CD14-positive monocyte (primary cell): ENCODE measurements around the gene SNCB. TPM values are rescaled to one million over a fixed set of nuclear protein-coding genes. Genes with fewer than 3 reads are reported as not detected.

Experiments used
- DNase-seq, 3 donors: peaks; one replicate each; pipeline ENCODE4 v3.0.0-alpha.2; 2011 to 2022
- H2AFZ ChIP-seq: 2 replicates; pipeline ENCODE4 v1.6.0; 2012; ENCODE audit warnings: mild to moderate bottlenecking, low read depth, low read length, inconsistent platforms; ENCODE audit not compliant: insufficient read depth, poor library complexity, severe bottlenecking
- H3K27ac ChIP-seq, 2 donors: 1 replicate in 1 of 2; 2 replicates in 1 of 2; pipeline ENCODE4 v1.5.1; 2012 to 2013; ENCODE audit warnings: low read length in 2 of 2, control low read depth in 1 of 2, inconsistent platforms in 1 of 2, low read depth in 1 of 2, mild to moderate bottlenecking in 1 of 2
- H3K27me3 ChIP-seq, 2 donors: one replicate each; pipeline versions ENCODE4 v1.6.0 to v1.6.1; 2011 to 2013; ENCODE audit warnings: low read length in 2 of 2; ENCODE audit not compliant: control insufficient read depth in 2 of 2, insufficient read depth in 2 of 2
- H3K36me3 ChIP-seq, 2 donors: replicated peaks in 1 of 2; 1 replicate in 1 of 2; 2 replicates in 1 of 2; pipeline versions ENCODE4 v1.5.1 to v1.6.1; 2012 to 2013; ENCODE audit warnings: low read length in 2 of 2, control low read depth in 1 of 2, inconsistent platforms in 1 of 2, mild to moderate bottlenecking in 1 of 2; ENCODE audit not compliant: insufficient read depth in 2 of 2, control insufficient read depth in 1 of 2
- H3K4me1 ChIP-seq, 2 donors: 1 replicate in 1 of 2; 2 replicates in 1 of 2; pipeline versions ENCODE4 v1.5.1 to v1.6.1; 2012 to 2013; ENCODE audit warnings: low read length in 2 of 2, control low read depth in 1 of 2, inconsistent platforms in 1 of 2, mild to moderate bottlenecking in 1 of 2, moderate library complexity in 1 of 2; ENCODE audit not compliant: insufficient read depth in 2 of 2, control insufficient read depth in 1 of 2
- H3K4me2 ChIP-seq: replicated peaks from 2 replicates; pipeline ENCODE3; 2012; ENCODE audit warnings: low read length, moderate library complexity, mild to moderate bottlenecking; ENCODE audit not compliant: poor library complexity, severe bottlenecking; ENCODE audit errors: extremely low read depth
- H3K4me3 ChIP-seq, 3 experiments: fragments of 200-600 bp in 1 of 3; sonication (generic) in 1 of 3; replicated peaks in 1 of 3; 1 replicate in 2 of 3; 2 replicates in 1 of 3; pipeline ENCODE4 v1.5.1; 2011 to 2013; ENCODE audit warnings: low read length in 3 of 3, mild to moderate bottlenecking in 3 of 3, control low read depth in 2 of 3, low read depth in 2 of 3, inconsistent platforms in 1 of 3, moderate library complexity in 1 of 3
- H3K79me2 ChIP-seq: 2 replicates; pipeline ENCODE4 v1.6.0; 2012; ENCODE audit warnings: mild to moderate bottlenecking, control low read depth, inconsistent platforms, low read length, moderate library complexity; ENCODE audit not compliant: insufficient read depth
- H3K9ac ChIP-seq: 2 replicates; pipeline ENCODE4 v1.6.0; 2017; ENCODE audit warnings: low read length, mild to moderate bottlenecking; ENCODE audit not compliant: insufficient read depth, poor library complexity, severe bottlenecking
- H3K9me3 ChIP-seq, 2 donors: replicated peaks in 1 of 2; 1 replicate in 1 of 2; 2 replicates in 1 of 2; pipeline versions ENCODE4 v1.5.1 to v1.6.1; 2012 to 2013; ENCODE audit warnings: low read length in 2 of 2, control low read depth in 1 of 2; ENCODE audit not compliant: control insufficient read depth in 1 of 2, insufficient read depth in 1 of 2
- H4K20me1 ChIP-seq: 2 replicates; pipeline ENCODE4 v1.6.0; 2012; ENCODE audit warnings: mild to moderate bottlenecking, low read length, control low read depth, moderate library complexity; ENCODE audit not compliant: insufficient read depth
- H3K27ac Mint-ChIP-seq, 7 donors: one replicate each; pipeline ENCODE4 v1.8.0; 2020; ENCODE audit warnings: mild to moderate bottlenecking in 7 of 7, mixed read lengths in 7 of 7, moderate library complexity in 6 of 7, inconsistent platforms in 2 of 7
- H3K27me3 Mint-ChIP-seq, 3 donors: one replicate each; pipeline ENCODE4 v1.8.0; 2021 to 2022; ENCODE audit warnings: low read depth in 3 of 3, mild to moderate bottlenecking in 3 of 3, mixed read lengths in 3 of 3, moderate library complexity in 3 of 3, inconsistent platforms in 1 of 3
- H3K36me3 Mint-ChIP-seq, 2 donors: one replicate each; pipeline ENCODE4 v1.8.0; 2020; ENCODE audit warnings: mixed read lengths in 2 of 2, inconsistent platforms in 1 of 2, mild to moderate bottlenecking in 1 of 2
- H3K4me1 Mint-ChIP-seq: one replicate; pipeline ENCODE4 v1.8.0; 2020; ENCODE audit warnings: mild to moderate bottlenecking, mixed read lengths
- H3K4me3 Mint-ChIP-seq, 2 donors: one replicate each; pipeline ENCODE4 v1.8.0; 2020; ENCODE audit warnings: mild to moderate bottlenecking in 2 of 2, mixed read lengths in 2 of 2, moderate library complexity in 1 of 2
- H3K9me3 Mint-ChIP-seq, 7 donors: one replicate each; pipeline ENCODE4 v1.8.0; 2020 to 2022; ENCODE audit warnings: mixed read lengths in 7 of 7, mild to moderate bottlenecking in 6 of 7, moderate library complexity in 6 of 7, inconsistent platforms in 2 of 7
- WGBS: methylation state at CpG from one replicate; pipeline ENCODE4 v1.1.5; 2013; ENCODE audit warnings: missing lambda C conversion rate; ENCODE audit not compliant: insufficient coverage; 5-methylcytosine and 5-hydroxymethylcytosine counted together
- intact Hi-C, 2 donors: fragments of 100-400 bp; cut with micrococcal nuclease; formaldehyde crosslinking; loops; one replicate each; pipeline versions ENCODE4 v1.15.0 to v1.15.1; 2023
- polyA plus RNA-seq, 3 donors: library from polyadenylated mRNA; depleted of rRNA in 1 of 3; unstranded in 2 of 3; stranded (reverse) in 1 of 3; fragments of 300-500 nt in 2 of 3; fragments of >200 nt in 1 of 3; fragmentation: Illumina TruSeq in 2 of 3; gene quantifications; 1 replicate in 2 of 3; 2 replicates in 1 of 3; pipeline ENCODE4 v1.2.3, GENCODE V29; 2012 to 2021
- TF ChIP-seq, protein P1 (sequence below): fragments of 200-600 bp; IDR thresholded peaks from one replicate; pipeline ENCODE4 v1.8.0; 2022; ENCODE audit warnings: antibody characterized with exemption, mild to moderate bottlenecking

SNCB gene
- polyA plus RNA-seq, 3 donors, result not detected

DNA sequence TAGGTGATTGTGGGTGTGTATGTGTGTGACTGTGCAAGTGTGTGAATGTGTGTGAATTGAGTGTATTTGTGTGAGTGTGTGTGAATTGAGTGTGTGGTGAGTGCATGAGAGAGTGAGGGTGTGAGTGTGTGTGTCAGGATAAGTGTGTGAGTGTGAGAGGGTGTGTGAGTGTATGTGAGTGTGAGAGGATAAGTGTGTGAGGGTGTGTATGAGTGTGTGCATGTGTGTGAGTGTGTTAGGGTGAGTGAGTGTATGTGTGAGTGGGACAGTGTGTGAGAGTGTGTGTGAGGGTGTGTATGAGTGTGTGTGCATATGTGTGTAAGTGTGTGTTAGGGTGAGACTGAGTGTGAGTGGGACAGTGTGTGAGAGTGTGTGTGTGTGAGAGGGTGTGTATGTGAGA is 42.0 kb downstream of the SNCB start:
- H3K4me2 ChIP-seq, result no peak overlapping the region
- intact Hi-C loops, result no loop called here
- peaks cover 2 to 3% (median 3%) of the 10 kb centered on the region in 3 donors for H3K27me3 Mint-ChIP-seq
- no peak overlapping the region for H3K4me3 Mint-ChIP-seq
- no peak overlapping the region for H3K27ac Mint-ChIP-seq
- TF ChIP-seq, protein P1, sequence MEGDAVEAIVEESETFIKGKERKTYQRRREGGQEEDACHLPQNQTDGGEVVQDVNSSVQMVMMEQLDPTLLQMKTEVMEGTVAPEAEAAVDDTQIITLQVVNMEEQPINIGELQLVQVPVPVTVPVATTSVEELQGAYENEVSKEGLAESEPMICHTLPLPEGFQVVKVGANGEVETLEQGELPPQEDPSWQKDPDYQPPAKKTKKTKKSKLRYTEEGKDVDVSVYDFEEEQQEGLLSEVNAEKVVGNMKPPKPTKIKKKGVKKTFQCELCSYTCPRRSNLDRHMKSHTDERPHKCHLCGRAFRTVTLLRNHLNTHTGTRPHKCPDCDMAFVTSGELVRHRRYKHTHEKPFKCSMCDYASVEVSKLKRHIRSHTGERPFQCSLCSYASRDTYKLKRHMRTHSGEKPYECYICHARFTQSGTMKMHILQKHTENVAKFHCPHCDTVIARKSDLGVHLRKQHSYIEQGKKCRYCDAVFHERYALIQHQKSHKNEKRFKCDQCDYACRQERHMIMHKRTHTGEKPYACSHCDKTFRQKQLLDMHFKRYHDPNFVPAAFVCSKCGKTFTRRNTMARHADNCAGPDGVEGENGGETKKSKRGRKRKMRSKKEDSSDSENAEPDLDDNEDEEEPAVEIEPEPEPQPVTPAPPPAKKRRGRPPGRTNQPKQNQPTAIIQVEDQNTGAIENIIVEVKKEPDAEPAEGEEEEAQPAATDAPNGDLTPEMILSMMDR, result no peak
- DNase-seq, result no peak
- H3K9me3 ChIP-seq, result peaks cover 51 to 52% of the 10 kb centered on the region in 2 donors
- no peak overlapping the region for H2AFZ ChIP-seq
- H3K9me3 Mint-ChIP-seq, result peaks cover 14 to 46% (median 39%) of the 10 kb centered on the region in 7 donors
- H3K4me1 ChIP-seq, result no peaks in the 10 kb centered on the region
- H3K79me2 ChIP-seq, result no peaks in the 10 kb centered on the region
- H3K9ac ChIP-seq, result no peak overlapping the region
- H3K36me3 ChIP-seq, result no peaks in the 10 kb centered on the region
- H3K36me3 Mint-ChIP-seq, result no peaks in the 10 kb centered on the region
- H3K4me1 Mint-ChIP-seq, result no peaks in the 10 kb centered on the region
- no peaks in the 10 kb centered on the region for H3K27me3 ChIP-seq
- H4K20me1 ChIP-seq, result no peaks in the 10 kb centered on the region
- no peak overlapping the region for H3K4me3 ChIP-seq
- no peak overlapping the region for H3K27ac ChIP-seq

DNA sequence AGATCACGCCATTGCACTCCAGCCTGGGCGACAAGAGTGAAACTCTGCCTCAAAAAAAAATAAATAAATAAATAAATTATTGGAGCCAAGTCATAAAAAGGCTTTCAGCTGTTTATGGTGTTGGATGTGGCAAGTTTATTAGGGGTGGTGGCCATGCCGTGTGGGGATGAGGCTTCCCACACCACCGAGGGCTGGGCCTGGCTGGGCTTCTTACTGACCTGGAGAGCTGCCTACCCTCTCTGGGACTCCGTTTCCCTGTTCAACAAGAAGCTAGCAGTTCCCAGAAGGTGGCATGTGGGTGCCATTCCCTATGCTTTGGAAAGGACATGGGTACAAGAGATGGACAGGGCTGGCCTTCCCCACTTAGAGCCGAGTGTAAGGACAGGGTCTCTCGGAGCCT is 42.9 kb downstream of the SNCB start:
- Mint-ChIP-seq H3K27me3 (peaks cover 2 to 3% (median 3%) of the 10 kb centered on the region in 3 donors), H3K36me3 (no peaks in the 10 kb centered on the region), H3K4me3 (no peak overlapping the region), H3K9me3 (peaks cover 14 to 47% (median 39%) of the 10 kb centered on the region in 7 donors), H3K4me1 (no peaks in the 10 kb centered on the region), H3K27ac (no peak overlapping the region)
- Histone ChIP-seq H3K4me2 (no peak overlapping the region), H2AFZ (no peak overlapping the region), H3K27me3 (no peaks in the 10 kb centered on the region), H4K20me1 (no peaks in the 10 kb centered on the region), H3K4me3 (no peak overlapping the region), H3K27ac (no peak overlapping the region), H3K4me1 (no peaks in the 10 kb centered on the region), H3K79me2 (no peaks in the 10 kb centered on the region), H3K36me3 (no peaks in the 10 kb centered on the region), H3K9me3 (peaks cover 49 to 50% of the 10 kb centered on the region in 2 donors), H3K9ac (no peak overlapping the region)
- DNase-seq, result no peak
- TF ChIP-seq, protein P1, result no peak
- intact Hi-C loops, result no loop called here
- WGBS, result 100% methylated on average over 2 of the region's 7 CpGs
